BJ (cell line): Measurements from ENCODE around the gene ASIC5. TPM values are rescaled to one million over a fixed set of nuclear protein-coding genes. Genes with fewer than 3 reads are reported as not detected.

Experiments
- CTCF ChIA-PET: fragments of 350-600 bp; formaldehyde crosslinking; extraction: SDS; loops from one replicate; lab custom pipeline; 2021; ENCODE audit warnings: antibody characterized with exemption, inconsistent platforms; lab: Yijun Ruan, JAX
- POLR2A ChIA-PET: fragments of 300-600 bp; sonication (Branson Sonifier 250); formaldehyde crosslinking; extraction: SDS; loops from one replicate; lab custom pipeline; 2021; ENCODE audit warnings: antibody characterized with exemption; lab: Charles Lee
- DNase-seq: peaks from one replicate; pipeline ENCODE4 v3.0.0-alpha.2; 2011; ENCODE audit warnings: low read depth
- H3K27me3 ChIP-seq: 2 replicates; pipeline ENCODE4 v1.6.0; 2011; ENCODE audit warnings: low read length; ENCODE audit not compliant: control insufficient read depth, insufficient read depth
- H3K36me3 ChIP-seq: 2 replicates; pipeline ENCODE4 v1.5.1; 2011; ENCODE audit warnings: low read length; ENCODE audit not compliant: control insufficient read depth, insufficient read depth
- H3K4me3 ChIP-seq: 2 replicates; pipeline ENCODE4 v1.5.1; 2011; ENCODE audit warnings: low read depth, mild to moderate bottlenecking, control low read depth, low read length
- polyA minus RNA-seq: library from RNA; depleted of rRNA, polyadenylated mRNA; stranded (reverse); fragments of >200 nt; gene quantifications from 2 replicates; pipeline ENCODE4 v1.2.3, GENCODE V29; 2011; rRNA and poly(A)+ RNA removed
- polyA plus RNA-seq: library from polyadenylated mRNA; depleted of rRNA; stranded (reverse); fragments of >200 nt; gene quantifications from 2 replicates; pipeline ENCODE4 v1.2.3, GENCODE V29; 2011; rRNA removed
- TF ChIP-seq, protein P1 (sequence below): IDR thresholded peaks from 2 replicates; pipeline ENCODE4 v1.5.1; 2011; ENCODE audit warnings: low read depth, mild to moderate bottlenecking, control low read depth, inconsistent platforms, low read length, moderate library complexity; ENCODE audit not compliant: insufficient read depth

The ASIC5 gene
- polyA plus RNA-seq (not detected in 2 replicates), polyA minus RNA-seq (not detected in 2 replicates)

- no peak within 1 kb of the TSS for H3K4me3 ChIP-seq
- CTCF ChIA-PET = no interaction called here
- H3K36me3 ChIP-seq = no peaks in the 10 kb centered on the region
- no peaks in the 10 kb centered on the region for H3K27me3 ChIP-seq
- POLR2A ChIA-PET = no interaction called here
- TF ChIP-seq, protein P1, sequence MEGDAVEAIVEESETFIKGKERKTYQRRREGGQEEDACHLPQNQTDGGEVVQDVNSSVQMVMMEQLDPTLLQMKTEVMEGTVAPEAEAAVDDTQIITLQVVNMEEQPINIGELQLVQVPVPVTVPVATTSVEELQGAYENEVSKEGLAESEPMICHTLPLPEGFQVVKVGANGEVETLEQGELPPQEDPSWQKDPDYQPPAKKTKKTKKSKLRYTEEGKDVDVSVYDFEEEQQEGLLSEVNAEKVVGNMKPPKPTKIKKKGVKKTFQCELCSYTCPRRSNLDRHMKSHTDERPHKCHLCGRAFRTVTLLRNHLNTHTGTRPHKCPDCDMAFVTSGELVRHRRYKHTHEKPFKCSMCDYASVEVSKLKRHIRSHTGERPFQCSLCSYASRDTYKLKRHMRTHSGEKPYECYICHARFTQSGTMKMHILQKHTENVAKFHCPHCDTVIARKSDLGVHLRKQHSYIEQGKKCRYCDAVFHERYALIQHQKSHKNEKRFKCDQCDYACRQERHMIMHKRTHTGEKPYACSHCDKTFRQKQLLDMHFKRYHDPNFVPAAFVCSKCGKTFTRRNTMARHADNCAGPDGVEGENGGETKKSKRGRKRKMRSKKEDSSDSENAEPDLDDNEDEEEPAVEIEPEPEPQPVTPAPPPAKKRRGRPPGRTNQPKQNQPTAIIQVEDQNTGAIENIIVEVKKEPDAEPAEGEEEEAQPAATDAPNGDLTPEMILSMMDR = no peak
- no peak for DNase-seq
These were observed at the start of gene ASIC5 for GRCh38 chr4:155866177-155866576. Gene ASIC5, minus strand, starts transcription at chr4:155866277. Its CDS starts 51 bp downstream, at chr4:155866226.

DNA sequence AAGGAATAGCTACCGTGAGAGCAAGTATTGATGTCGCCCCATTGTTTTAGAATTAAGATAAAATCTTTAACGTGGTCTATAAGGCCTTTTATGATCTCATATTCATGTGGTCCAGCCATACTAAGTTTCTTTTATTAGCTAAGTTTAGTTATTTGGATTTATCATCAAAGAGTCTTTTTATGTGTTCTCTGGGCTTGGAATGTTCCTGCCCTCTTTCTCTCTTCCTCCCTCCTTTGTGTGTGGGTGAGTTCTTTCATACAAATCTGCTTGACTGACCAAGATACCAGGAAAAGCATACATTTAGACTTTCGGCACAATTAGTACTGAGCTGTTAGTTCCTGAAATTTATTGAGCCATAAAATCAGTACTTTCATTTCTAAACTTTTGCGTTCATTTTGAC lies 48.7 kb upstream of the ASIC5 start:
- POLR2A ChIA-PET = no interaction called here

GRCh38 chr4:155911905-155912304 lies 45.8 kb upstream of the ASIC5 start:
- DNase-seq = no peak
- ChIA-PET CTCF (no interaction called here), POLR2A (no interaction called here)
- no peak overlapping the region for H3K4me3 ChIP-seq
- no peaks in the 10 kb centered on the region for H3K36me3 ChIP-seq
- TF ChIP-seq, protein P1 = no peak
- no peaks in the 10 kb centered on the region; the same call in 1 of the 2 replicates for H3K27me3 ChIP-seq

More for the DNA sequence above, 48.7 kb upstream of the ASIC5 start:
- TF ChIP-seq, protein P1 = no peak
- CTCF ChIA-PET = interaction anchor here (0.9 kb wide), 1 partner anchor 27 kb away, joined by 3 read pairs; no protein-coding TSS in a partner anchor
- no peaks in the 10 kb centered on the region for H3K36me3 ChIP-seq
- H3K4me3 ChIP-seq = no peak overlapping the region
- H3K27me3 ChIP-seq = no peaks in the 10 kb centered on the region
- DNase-seq = no peak

- no peak for DNase-seq
These were observed 43.6 kb upstream of the ASIC5 start for GRCh38 chr4:155909615-155910226.

More at GRCh38 chr4:155909615-155910226, 43.6 kb upstream of the ASIC5 start:
- H3K27me3 ChIP-seq = no peaks in the 10 kb centered on the region; the same call in 1 of the 2 replicates
- TF ChIP-seq, protein P1 = no peak
- ChIA-PET CTCF (interaction anchor here (1.3 kb wide), 1 partner anchor 43 kb away, joined by 3 read pairs; no protein-coding TSS in a partner anchor), POLR2A (no interaction called here)
- H3K4me3 ChIP-seq = no peak overlapping the region
- no peaks in the 10 kb centered on the region for H3K36me3 ChIP-seq
